BJ (cell line): ENCODE measurements around the gene RIMKLB. TPM values are rescaled to one million over a fixed set of nuclear protein-coding genes. Genes with fewer than 3 reads are reported as not detected.
"Not testable (repeated sequence)": the region's sequence is repeated elsewhere in the genome, so short reads cannot be mapped to it uniquely, and the experiment has no call there.

Experiments used
- CTCF ChIA-PET: fragments of 350-600 bp; formaldehyde crosslinking; extraction: SDS; loops from one replicate; lab custom pipeline; 2021; ENCODE audit warnings: antibody characterized with exemption, inconsistent platforms; lab: Yijun Ruan, JAX
- POLR2A ChIA-PET: fragments of 300-600 bp; sonication (Branson Sonifier 250); formaldehyde crosslinking; extraction: SDS; loops from one replicate; lab custom pipeline; 2021; ENCODE audit warnings: antibody characterized with exemption; lab: Charles Lee
- DNase-seq: peaks from one replicate; pipeline ENCODE4 v3.0.0-alpha.2; 2011; ENCODE audit warnings: low read depth
- H3K27me3 ChIP-seq: 2 replicates; pipeline ENCODE4 v1.6.0; 2011; ENCODE audit warnings: low read length; ENCODE audit not compliant: control insufficient read depth, insufficient read depth
- H3K36me3 ChIP-seq: 2 replicates; pipeline ENCODE4 v1.5.1; 2011; ENCODE audit warnings: low read length; ENCODE audit not compliant: control insufficient read depth, insufficient read depth
- H3K4me3 ChIP-seq: 2 replicates; pipeline ENCODE4 v1.5.1; 2011; ENCODE audit warnings: low read depth, mild to moderate bottlenecking, control low read depth, low read length
- polyA plus RNA-seq: library from polyadenylated mRNA; depleted of rRNA; stranded (reverse); fragments of >200 nt; gene quantifications from 2 replicates; pipeline ENCODE4 v1.2.3, GENCODE V29; 2011
- TF ChIP-seq, protein P1 (sequence below): IDR thresholded peaks from 2 replicates; pipeline ENCODE4 v1.5.1; 2011; ENCODE audit warnings: low read depth, mild to moderate bottlenecking, control low read depth, inconsistent platforms, low read length, moderate library complexity; ENCODE audit not compliant: insufficient read depth

Gene RIMKLB
- polyA plus RNA-seq, 1 experiment, result 9.7 TPM

DNA sequence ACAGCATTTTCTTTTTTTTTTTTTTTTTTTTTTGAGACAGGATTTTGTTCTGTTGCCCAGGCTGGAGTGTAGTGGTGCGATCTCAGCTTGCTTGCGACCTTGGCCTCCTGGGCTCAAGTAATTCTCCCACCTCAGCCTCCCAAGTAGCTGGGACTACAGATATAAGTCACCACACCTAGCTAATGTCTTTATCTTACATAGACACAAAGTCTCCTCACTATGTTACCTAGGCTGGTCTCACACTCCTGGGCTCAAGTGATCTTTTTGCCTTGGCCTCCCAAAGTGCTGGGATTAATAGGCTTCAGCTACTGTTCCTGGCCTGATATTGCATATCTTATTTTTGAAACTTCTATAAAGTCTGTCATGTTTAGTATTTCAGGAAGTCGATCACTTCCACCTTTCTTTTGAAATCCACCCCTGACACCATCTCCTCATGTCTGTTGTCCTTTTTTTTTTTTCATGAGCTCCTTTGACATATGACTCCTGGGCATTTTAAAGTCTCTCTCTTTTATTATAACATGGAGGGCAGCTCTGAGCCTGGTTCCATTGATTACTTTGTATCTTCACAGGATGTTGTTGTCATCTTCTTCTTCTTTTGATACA lies 118.8 kb downstream of the RIMKLB start:
- ChIA-PET CTCF (no interaction called here), POLR2A (interaction anchor here (0.7 kb wide), 2 partner anchors 74 to 165 kb away, joined by 7 to 12 read pairs; no protein-coding TSS in a partner anchor)
- Histone ChIP-seq H3K27me3 (no peaks in the 10 kb centered on the region), H3K4me3 (no peak overlapping the region), H3K36me3 (no peaks in the 10 kb centered on the region)
- no peak for DNase-seq
- TF ChIP-seq, protein P1, sequence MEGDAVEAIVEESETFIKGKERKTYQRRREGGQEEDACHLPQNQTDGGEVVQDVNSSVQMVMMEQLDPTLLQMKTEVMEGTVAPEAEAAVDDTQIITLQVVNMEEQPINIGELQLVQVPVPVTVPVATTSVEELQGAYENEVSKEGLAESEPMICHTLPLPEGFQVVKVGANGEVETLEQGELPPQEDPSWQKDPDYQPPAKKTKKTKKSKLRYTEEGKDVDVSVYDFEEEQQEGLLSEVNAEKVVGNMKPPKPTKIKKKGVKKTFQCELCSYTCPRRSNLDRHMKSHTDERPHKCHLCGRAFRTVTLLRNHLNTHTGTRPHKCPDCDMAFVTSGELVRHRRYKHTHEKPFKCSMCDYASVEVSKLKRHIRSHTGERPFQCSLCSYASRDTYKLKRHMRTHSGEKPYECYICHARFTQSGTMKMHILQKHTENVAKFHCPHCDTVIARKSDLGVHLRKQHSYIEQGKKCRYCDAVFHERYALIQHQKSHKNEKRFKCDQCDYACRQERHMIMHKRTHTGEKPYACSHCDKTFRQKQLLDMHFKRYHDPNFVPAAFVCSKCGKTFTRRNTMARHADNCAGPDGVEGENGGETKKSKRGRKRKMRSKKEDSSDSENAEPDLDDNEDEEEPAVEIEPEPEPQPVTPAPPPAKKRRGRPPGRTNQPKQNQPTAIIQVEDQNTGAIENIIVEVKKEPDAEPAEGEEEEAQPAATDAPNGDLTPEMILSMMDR, result no peak

GRCh38 chr12:8817856-8818255 lies 120.1 kb downstream of the RIMKLB start:
- ChIA-PET POLR2A (no interaction called here), CTCF (interaction anchor here (1.0 to 1.7 kb wide), 2 partner anchors 73 to 125 kb away, joined by 3 to 4 read pairs; no protein-coding TSS in a partner anchor)
- no peak for DNase-seq
- H3K27me3 ChIP-seq, result no peaks in the 10 kb centered on the region
- no peaks in the 10 kb centered on the region for H3K36me3 ChIP-seq
- H3K4me3 ChIP-seq, result no peak overlapping the region
- TF ChIP-seq, protein P1, result no peak

- CTCF ChIA-PET, result interaction anchor here (1.0 to 1.7 kb wide), 3 partner anchors 72 to 137 kb away, joined by 3 to 4 read pairs (median 3); no protein-coding TSS in a partner anchor
- DNase-seq, result no peak
- TF ChIP-seq, protein P1, result no peak
- H3K4me3 ChIP-seq, result no peak overlapping the region
- POLR2A ChIA-PET, result no interaction called here
- no peaks in the 10 kb centered on the region for H3K36me3 ChIP-seq
- H3K27me3 ChIP-seq, result no peaks in the 10 kb centered on the region
Observed at GRCh38 chr12:8818526-8818925, 120.7 kb downstream of the RIMKLB start.

GRCh38 chr12:8819666-8819980 lies 121.8 kb downstream of the RIMKLB start:
- Histone ChIP-seq H3K27me3 (no peaks in the 10 kb centered on the region), H3K4me3 (no peak overlapping the region), H3K36me3 (no peaks in the 10 kb centered on the region)
- DNase-seq, result no peak
- TF ChIP-seq, protein P1, result no peak
- POLR2A ChIA-PET, result no interaction called here
- CTCF ChIA-PET, result interaction anchor here (1.1 to 1.7 kb wide), 4 partner anchors 10 to 138 kb away, joined by 3 to 5 read pairs (median 3); no protein-coding TSS in a partner anchor

GRCh38 chr12:8820676-8821407 lies 123.1 kb downstream of the RIMKLB start:
- POLR2A ChIA-PET, H3K36me3 ChIP-seq, H3K4me3 ChIP-seq, DNase-seq, H3K27me3 ChIP-seq: not testable (repeated sequence)
- CTCF ChIA-PET, result interaction anchor here (2.1 kb wide), 1 partner anchor 139 kb away, joined by 7 read pairs; no protein-coding TSS in a partner anchor
